Measurements from ENCODE around the gene SEMA5A.

Gene SEMA5A, protein sequence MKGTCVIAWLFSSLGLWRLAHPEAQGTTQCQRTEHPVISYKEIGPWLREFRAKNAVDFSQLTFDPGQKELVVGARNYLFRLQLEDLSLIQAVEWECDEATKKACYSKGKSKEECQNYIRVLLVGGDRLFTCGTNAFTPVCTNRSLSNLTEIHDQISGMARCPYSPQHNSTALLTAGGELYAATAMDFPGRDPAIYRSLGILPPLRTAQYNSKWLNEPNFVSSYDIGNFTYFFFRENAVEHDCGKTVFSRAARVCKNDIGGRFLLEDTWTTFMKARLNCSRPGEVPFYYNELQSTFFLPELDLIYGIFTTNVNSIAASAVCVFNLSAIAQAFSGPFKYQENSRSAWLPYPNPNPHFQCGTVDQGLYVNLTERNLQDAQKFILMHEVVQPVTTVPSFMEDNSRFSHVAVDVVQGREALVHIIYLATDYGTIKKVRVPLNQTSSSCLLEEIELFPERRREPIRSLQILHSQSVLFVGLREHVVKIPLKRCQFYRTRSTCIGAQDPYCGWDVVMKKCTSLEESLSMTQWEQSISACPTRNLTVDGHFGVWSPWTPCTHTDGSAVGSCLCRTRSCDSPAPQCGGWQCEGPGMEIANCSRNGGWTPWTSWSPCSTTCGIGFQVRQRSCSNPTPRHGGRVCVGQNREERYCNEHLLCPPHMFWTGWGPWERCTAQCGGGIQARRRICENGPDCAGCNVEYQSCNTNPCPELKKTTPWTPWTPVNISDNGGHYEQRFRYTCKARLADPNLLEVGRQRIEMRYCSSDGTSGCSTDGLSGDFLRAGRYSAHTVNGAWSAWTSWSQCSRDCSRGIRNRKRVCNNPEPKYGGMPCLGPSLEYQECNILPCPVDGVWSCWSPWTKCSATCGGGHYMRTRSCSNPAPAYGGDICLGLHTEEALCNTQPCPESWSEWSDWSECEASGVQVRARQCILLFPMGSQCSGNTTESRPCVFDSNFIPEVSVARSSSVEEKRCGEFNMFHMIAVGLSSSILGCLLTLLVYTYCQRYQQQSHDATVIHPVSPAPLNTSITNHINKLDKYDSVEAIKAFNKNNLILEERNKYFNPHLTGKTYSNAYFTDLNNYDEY

GRCh38 chr5:9545992-9546851, at the start of gene SEMA5A:
Gene SEMA5A, minus strand, starts transcription at chr5:9546075. Its CDS starts 166,129 bp downstream, at chr5:9379946.
- TF ChIP-seq GATA2 (IDR thresholded peaks at IDR 0.05; ENCODE audit: low read depth, low read length) = no peak
- no peak for TF ChIP-seq GATA3 (IDR thresholded peaks at IDR 0.05; ENCODE audit: low read depth, low read length)

DNA sequence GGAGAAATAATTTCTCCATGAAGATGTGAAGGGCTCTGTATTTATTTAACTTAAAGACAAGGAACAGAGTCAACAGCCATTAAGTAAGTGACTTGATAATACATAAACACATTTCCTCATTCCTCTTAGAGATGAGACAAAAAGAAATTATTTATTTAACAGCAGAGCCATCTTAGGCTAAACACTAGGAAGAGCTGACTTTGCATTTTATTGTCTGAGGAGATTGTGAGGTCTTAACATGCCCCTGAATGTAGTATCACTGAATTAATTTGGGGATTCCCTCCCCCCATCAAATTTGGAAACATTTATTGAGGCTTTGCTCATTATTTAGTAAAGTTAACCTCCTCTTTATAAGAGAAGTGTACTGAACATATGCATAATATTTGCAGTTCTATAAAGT, 49.0 kb upstream of the SEMA5A start:
- TF ChIP-seq GATA3 (IDR thresholded peaks at IDR 0.05; ENCODE audit: low read depth, low read length) (no peak), GATA2 (IDR thresholded peaks at IDR 0.05; ENCODE audit: low read depth, low read length) (no peak)

- TF ChIP-seq GATA2 (IDR thresholded peaks at IDR 0.05; ENCODE audit: low read depth, low read length) = no peak
- no peak for TF ChIP-seq GATA3 (IDR thresholded peaks at IDR 0.05; ENCODE audit: low read depth, low read length)
These were observed 43.4 kb upstream of the SEMA5A start for GRCh38 chr5:9589049-9589835.

- no peak for TF ChIP-seq GATA3 (IDR thresholded peaks at IDR 0.05; ENCODE audit: low read depth, low read length)
- no peak for TF ChIP-seq GATA2 (IDR thresholded peaks at IDR 0.05; ENCODE audit: low read depth, low read length)
These were observed 42.4 kb upstream of the SEMA5A start for GRCh38 chr5:9588254-9588653.

DNA sequence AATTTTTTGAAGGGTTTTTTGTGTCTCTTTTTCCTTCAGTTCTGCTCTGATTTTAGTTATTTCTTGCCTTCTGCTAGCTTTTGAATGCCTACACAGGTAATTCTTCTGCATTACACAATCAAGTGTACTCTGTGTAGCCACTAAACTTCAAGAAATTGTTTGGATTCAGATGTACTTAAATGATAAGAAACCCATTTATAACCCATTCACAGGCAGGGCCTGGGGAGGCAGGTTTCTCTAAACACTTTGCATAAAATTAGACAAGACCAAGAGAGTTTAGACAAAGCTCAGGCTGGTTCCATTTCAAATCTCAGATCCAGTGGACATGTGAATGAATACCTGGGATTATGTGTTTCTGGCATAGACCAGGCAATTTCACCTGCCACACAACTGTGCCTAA, 41.3 kb upstream of the SEMA5A start:
- no peak for TF ChIP-seq GATA2 (IDR thresholded peaks at IDR 0.05; ENCODE audit: low read depth, low read length)
- TF ChIP-seq GATA3 (IDR thresholded peaks at IDR 0.05; ENCODE audit: low read depth, low read length) = no peak

DNA sequence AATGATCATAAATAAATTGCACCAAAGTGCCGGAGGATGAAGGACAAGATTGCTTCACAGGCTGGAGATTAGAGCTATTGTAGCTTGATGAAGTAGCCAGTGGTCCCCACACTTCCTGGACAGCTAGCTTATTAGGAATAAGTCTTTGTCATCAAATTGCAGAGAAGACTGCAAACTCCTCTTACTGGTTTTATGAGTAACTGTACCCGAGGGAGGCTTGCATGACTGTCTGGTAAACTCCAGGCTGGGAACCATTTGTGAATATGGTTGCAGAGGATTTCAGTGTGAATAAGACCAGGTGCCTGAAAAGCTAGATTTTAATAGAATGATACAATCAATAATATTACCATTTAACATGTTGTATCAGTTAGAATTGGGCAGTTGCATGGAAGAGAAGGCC, 36.5 kb upstream of the SEMA5A start:
- no peak for TF ChIP-seq GATA2 (IDR thresholded peaks at IDR 0.05; ENCODE audit: low read depth, low read length)
- TF ChIP-seq GATA3 (IDR thresholded peaks at IDR 0.05; ENCODE audit: low read depth, low read length) = no peak

- no peak for TF ChIP-seq GATA3 (IDR thresholded peaks at IDR 0.05; ENCODE audit: low read depth, low read length)
- TF ChIP-seq GATA2 (IDR thresholded peaks at IDR 0.05; ENCODE audit: low read depth, low read length) = no peak
These were observed 27.9 kb upstream of the SEMA5A start for GRCh38 chr5:9573796-9574195.

- no peak for TF ChIP-seq GATA3 (IDR thresholded peaks at IDR 0.05; ENCODE audit: low read depth, low read length)
These were observed 26.4 kb upstream of the SEMA5A start for GRCh38 chr5:9572246-9572645.

DNA sequence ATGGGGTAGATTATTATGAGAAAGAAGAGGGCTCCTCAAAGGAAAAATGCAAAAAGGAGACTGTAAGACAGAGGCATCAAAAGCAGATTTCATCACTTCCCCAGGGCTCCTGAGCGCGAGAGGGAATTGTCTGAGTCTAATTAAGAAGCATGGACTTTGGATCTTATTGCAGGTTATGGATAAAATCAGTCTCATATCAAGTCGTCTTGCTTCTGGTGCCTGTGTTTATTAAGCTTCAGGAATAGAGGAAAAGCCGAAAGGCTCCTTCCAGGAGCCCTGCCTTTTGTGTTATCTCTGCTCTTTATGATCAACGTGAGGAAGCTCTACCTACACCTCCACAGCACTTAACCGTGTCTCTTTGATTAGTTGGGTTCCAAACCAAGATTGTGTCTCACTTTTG, 25.0 kb upstream of the SEMA5A start:
- TF ChIP-seq GATA2 (IDR thresholded peaks at IDR 0.05; ENCODE audit: low read depth, low read length) (no peak), GATA3 (IDR thresholded peaks at IDR 0.05; ENCODE audit: low read depth, low read length) (no peak)

DNA sequence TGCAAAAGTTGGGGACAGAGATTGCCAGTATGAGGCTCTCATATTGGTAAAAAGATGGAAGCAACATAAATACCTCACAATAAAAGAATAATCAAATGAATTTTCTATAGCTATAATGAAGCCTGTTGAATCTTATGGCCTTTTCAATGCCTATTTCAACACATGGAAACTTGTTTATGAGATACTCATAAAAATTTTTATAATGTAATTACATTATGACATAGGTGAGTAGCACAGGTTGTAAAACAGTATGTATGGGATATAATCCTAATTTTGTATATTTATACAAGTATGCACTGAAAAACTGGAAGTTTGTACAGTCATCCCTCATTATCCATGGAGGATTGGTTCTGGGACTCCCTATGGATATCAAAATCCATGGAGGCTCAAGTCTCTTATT, 21.2 kb upstream of the SEMA5A start:
- TF ChIP-seq GATA2 (IDR thresholded peaks at IDR 0.05; ENCODE audit: low read depth, low read length) (no peak), GATA3 (IDR thresholded peaks at IDR 0.05; ENCODE audit: low read depth, low read length) (no peak)

- TF ChIP-seq GATA3 (IDR thresholded peaks at IDR 0.05; ENCODE audit: low read depth, low read length) (no peak), GATA2 (IDR thresholded peaks at IDR 0.05; ENCODE audit: low read depth, low read length) (no peak)
These were observed 18.9 kb upstream of the SEMA5A start for GRCh38 chr5:9564752-9565151.

DNA sequence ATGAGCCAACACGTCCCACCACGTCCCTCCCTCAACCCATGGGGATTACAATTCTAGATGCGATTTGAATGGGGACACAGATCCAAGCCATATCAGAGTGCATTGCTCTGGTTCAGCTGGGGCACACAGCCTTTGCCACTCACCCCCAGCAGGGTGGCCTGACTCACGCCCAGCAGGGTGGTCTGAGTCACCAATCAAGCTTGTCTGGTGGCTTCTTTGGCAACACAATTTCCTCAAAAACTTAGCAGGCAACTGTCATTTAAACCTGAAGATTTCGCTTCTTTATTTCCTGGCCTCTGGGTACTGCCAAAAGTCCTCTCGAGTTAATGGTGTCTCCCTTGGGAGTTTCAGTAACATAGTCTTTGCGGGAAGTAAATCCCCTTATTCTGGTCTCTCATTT, 16.3 kb upstream of the SEMA5A start:
- TF ChIP-seq GATA3 (IDR thresholded peaks at IDR 0.05; ENCODE audit: low read depth, low read length) (no peak), GATA2 (IDR thresholded peaks at IDR 0.05; ENCODE audit: low read depth, low read length) (no peak)

DNA sequence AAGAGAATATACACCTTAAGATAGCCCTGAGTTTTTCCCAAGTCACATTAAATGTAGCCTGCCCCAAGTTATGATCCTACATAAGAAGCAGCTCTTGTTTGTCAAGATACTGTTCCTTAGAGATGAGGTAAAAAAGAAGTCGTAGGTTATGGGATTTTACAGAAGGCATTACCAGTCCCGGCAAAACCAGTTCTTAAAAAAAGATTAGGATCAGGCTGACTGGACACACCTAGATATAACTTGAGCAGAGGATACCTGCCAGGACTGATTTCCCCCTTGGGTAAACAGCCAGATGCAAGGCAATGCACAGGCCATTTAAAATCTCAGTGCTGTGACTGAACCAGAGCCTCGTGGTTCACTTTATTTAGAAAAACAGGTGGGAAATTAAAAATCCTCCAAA, 14.1 kb upstream of the SEMA5A start:
- TF ChIP-seq GATA2 (IDR thresholded peaks at IDR 0.05; ENCODE audit: low read depth, low read length) (no peak), GATA3 (IDR thresholded peaks at IDR 0.05; ENCODE audit: low read depth, low read length) (no peak)

Measured in SH-SY5Y (cell line).